Measurements from ENCODE around the gene TBC1D22B.

Gene TBC1D22B

GRCh38 chr6:37241131-37241530 lies 16.4 kb upstream of the TBC1D22B start:
- no peak for DNase-seq

GRCh38 chr6:37241775-37242428 lies 15.7 kb upstream of the TBC1D22B start:
- no peak for DNase-seq

GRCh38 chr6:37242429-37243052 lies 15.0 kb upstream of the TBC1D22B start:
- no peak for DNase-seq

DNA sequence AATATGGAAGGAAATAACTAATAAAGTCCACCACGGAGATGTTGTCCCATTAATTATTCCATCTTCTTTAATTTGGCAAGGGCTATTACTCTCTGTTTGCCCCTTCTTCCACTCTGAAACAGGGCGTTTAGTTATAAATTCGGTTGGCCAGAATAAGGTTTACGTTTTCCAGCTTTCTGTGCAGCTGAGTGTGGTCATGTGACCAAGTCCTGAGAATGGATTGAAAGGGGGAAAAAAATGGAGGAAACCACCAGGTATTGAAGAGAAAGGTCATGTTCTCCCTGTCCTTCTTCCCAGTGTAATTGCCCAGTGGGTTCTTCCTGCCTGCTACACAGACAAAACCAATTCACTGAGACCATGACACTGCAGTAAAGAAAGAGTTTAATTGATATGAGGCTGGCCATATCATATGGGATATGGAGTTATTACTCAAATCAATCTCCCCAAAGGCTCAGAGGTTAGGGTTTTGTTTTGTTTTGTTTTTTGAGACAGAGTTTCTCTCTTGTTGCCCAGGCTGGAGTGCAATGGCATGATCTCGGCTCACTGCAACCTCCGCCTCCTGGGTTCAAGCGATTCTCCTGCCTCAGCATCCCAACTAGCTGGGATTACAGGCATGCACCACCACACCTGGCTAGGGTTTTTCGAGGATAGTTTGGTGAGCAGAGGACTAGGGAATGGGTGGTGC lies 14.3 kb upstream of the TBC1D22B start:
- no peak for DNase-seq

- no peak for DNase-seq
These were observed 13.7 kb upstream of the TBC1D22B start for GRCh38 chr6:37243816-37244370.

DNA sequence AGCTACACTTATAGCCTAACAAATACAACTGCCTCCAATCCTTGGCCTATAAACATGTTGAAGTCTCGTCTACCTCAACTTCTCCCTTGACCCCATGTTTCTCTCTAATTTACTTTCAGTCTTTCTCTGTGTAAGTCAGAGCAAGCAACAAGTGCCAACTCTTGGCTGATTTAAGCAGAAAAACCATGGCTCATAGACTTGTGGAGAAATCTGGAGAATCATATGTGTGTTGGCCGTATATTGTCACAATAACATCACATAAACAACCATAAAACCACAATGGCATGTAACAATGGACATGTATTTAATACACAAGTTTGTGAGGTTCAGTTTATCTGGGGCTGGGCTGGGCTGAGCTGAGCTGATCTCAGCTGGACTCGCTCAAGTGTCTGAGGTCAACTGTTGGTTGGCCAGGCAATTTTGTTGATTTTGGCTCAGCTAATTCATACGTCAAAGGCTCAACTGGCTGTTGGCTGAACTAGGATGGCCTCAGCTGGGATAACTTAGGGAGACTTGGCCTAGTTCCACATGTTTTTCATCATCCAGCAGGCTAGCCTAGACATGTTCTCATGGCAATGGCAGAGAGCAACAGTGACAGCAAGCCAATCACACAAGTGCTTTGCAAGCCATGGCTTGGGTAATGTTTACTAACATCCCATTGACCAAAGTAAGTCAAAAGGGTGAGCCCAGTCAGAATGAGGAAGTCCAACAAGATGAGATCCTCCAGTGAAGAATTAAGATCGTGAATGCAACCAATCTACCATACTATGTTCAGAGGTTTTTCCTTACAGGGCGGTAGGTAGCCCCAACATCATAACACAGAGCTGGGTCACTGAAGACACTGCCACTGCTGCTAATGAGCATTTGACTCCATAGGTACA lies 12.9 kb upstream of the TBC1D22B start:
- DNase-seq, result no peak

- no peak for DNase-seq
These were observed 6.3 kb upstream of the TBC1D22B start for GRCh38 chr6:37251211-37251780.

DNA sequence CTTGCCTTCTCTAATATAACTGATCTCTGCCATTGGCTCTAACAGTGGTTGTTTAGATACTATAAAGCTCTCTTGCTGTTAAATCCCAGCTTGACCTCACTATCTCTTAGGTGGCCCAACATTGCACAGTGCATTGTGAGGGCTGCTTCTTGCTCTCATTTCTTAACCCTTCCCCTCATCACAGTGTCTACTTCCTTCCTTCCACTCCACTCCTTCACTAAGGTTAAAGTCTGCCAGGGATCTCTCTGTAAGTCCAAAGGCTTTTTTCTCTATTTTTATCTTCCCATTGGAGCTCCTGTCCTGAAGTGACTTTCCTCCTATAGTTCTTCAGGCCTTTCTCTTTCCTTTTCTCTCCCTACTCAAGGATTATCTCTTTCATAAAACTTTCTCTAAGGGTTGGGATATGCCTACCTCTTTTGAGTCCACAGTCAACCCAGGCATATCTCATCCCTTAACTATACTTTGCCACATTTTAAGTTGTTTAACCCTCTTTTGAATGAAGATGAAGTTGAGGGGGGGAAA lies 4.0 kb upstream of the TBC1D22B start:
- no peak for DNase-seq

GRCh38 chr6:37254881-37255280 lies 2.7 kb upstream of the TBC1D22B start:
- no peak for DNase-seq

- no peak for DNase-seq
These were observed 766 bp upstream of the TBC1D22B start for GRCh38 chr6:37256692-37257319.

DNA sequence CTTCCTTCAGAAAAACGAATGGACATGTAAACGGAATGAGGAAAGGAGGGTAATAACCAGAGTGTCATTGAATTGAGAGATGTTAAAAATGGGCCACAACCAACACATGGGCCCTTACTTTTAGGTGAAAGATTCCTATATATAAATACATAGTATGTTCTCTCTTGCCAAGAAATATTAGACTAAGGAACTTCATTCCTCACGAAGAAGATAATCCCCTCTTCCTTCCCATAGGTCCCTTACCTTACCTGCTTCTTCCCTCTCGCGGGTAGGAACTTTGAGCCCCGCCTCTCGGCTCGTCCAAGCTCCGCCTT lies 295 bp upstream of the TBC1D22B start:
- no peak for DNase-seq

- DNase-seq, result no peak
These were observed 983 bp downstream of the TBC1D22B start for GRCh38 chr6:37258405-37259105.

GRCh38 chr6:37259191-37259590 lies 1.6 kb downstream of the TBC1D22B start:
- DNase-seq, result no peak

DNA sequence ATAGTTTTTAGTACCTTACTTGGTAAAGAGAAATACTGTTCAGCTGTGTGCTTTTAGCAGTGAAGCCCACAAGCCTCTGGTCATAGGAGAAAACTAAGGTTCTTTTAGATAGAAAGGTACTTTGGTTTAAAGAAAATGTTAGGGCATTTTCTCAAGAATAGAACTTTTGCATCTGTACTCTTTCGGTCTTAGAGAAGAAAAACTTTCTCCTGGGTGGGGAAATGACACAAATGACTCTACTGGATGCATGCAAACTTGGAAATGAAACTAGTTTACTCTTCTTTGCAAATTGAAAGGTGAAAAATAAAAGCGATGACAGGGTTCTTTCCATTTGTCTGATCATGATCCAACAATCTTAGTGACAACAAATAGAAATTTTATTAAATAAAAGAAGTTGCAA lies 2.5 kb downstream of the TBC1D22B start:
- DNase-seq, result no peak

DNA sequence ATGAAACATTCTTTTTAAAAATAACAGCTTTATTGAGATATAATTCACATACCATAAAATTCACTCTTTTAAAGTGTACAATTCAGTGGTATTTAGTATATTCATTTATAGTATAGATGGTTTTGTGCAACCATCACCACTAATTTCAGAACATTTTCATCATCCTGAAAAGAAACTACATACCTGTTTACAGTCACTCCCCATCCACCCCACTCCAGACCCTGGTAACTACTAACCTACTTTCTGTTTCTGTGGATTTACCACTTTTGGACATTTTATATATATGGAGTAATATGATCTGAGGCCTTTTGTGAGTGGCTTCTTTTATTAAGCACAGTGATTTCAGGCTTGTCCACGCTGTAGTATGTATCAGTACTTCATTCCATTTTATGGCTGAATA lies 2.9 kb downstream of the TBC1D22B start:
- DNase-seq, result no peak

DNA sequence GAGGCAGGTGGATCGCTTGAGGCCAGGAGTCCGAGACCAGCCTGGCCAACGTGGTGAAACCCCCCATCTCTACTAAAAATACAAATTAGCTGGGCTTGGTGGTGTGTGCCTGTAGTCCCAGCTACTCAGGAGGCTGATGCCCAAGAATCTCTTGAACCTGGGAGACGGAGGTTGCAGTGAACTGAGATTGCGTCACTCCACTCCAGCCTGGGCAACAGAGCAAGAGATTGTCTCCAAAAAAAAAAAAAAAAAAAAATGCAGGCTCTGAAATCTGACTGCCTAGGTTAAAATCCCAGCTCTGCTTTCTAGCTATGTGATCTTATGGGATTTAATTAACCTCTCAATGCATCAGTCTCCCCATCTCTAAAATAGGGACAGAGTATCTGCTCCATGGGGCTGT lies 3.6 kb downstream of the TBC1D22B start:
- DNase-seq, result no peak

DNA sequence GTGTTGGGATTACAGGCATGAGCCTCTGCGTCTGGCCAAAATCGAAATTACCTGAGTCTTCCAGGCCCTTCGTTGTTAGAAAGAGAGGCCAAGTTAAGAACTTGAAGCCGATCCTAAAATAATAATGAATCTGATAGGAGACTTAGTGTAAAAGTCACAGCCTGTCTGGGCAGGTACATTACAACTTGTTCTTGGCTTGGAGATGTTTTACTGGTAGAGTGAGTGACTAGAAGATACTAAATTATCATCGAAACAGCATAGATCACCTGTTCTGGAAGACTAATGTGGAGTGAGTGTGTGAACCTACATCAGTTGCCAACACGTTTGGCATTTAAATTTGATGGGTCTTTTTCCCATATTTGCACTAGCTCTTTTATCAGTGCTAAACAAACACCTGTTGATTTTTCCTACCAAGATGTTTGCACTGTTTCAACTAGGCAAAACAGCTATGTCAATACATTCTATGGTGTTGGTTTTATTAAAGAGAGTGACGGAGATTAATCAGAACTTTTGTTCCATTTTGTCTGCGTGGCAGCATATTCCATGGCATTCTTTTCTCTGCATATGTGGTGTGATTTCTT lies 5.0 kb downstream of the TBC1D22B start:
- no peak for DNase-seq

DNA sequence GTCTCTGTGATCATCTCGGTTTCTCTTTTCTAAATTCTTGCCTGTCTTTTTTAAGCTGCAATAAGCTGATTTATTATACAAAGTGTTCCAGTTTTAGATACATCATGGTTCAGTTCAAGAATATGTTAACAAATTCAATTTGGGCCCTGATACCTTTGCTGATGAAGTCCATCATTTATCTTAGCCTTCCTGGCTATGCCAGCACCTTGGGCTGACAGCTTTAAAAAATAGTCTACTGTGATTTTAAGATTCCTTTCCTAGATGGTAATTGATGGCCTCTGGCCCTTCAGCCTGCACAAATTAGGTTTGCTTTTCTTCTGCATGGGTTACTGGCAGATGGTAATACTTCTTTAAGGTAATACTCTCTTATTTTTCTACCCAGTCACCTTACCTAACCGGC lies 7.4 kb downstream of the TBC1D22B start:
- no peak for DNase-seq

GRCh38 chr6:37265860-37266259 lies 8.3 kb downstream of the TBC1D22B start:
- no peak for DNase-seq

DNA sequence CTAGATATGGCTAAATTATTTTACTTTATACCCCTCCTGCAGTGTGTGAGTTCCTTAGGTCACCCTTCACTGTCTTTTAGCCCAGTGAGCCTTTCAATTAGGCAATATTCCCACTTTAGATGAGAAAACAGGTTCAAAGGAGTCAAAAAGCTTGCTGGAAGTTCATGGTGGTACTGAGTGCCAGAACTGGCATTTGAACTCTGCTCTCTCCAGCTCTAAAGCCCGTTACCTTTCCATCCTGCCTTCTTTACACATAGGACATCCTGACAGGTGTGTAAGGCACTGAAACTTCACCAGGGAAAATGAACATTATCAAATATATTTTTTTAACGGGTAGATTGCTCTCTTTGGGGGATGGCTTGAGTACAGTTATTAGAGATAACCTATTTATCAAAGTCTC lies 11.5 kb downstream of the TBC1D22B start:
- DNase-seq, result no peak

All from stimulated activated CD4-positive, alpha-beta T cell treated with anti-CD3 and anti-CD28 coated beads, Interleukin-4, amount 100 ng/mL, for 4 hours (primary cell).